ENCODE data around the gene CMTM8.

Gene CMTM8

DNA sequence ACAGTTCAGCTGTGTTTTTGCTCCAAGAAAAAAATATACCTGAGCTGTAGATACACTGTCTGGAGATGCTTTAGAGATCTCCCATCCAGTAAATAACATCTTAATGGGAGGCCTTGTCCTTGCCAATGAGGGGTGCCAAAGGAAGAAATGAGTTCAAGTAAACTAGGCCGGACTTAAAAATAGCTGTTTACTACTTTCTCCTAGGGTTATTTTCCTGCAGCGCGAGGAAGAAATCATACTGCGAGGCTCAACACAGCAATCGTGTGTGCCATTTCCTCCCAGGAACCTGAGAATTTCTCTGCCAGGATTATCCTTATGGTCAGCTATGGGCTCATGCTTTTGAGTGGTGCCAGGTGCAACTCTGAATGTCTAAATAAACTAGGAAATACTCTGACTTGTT lies 71.9 kb downstream of the CMTM8 start:
- TF ChIP-seq, protein P1, sequence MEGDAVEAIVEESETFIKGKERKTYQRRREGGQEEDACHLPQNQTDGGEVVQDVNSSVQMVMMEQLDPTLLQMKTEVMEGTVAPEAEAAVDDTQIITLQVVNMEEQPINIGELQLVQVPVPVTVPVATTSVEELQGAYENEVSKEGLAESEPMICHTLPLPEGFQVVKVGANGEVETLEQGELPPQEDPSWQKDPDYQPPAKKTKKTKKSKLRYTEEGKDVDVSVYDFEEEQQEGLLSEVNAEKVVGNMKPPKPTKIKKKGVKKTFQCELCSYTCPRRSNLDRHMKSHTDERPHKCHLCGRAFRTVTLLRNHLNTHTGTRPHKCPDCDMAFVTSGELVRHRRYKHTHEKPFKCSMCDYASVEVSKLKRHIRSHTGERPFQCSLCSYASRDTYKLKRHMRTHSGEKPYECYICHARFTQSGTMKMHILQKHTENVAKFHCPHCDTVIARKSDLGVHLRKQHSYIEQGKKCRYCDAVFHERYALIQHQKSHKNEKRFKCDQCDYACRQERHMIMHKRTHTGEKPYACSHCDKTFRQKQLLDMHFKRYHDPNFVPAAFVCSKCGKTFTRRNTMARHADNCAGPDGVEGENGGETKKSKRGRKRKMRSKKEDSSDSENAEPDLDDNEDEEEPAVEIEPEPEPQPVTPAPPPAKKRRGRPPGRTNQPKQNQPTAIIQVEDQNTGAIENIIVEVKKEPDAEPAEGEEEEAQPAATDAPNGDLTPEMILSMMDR (IDR thresholded peaks at IDR 0.05; ENCODE audit: insufficient read depth, low read depth, low read length, missing control alignments), result no peak
- DNase-seq (ENCODE audit: low read depth), result no peak

DNA sequence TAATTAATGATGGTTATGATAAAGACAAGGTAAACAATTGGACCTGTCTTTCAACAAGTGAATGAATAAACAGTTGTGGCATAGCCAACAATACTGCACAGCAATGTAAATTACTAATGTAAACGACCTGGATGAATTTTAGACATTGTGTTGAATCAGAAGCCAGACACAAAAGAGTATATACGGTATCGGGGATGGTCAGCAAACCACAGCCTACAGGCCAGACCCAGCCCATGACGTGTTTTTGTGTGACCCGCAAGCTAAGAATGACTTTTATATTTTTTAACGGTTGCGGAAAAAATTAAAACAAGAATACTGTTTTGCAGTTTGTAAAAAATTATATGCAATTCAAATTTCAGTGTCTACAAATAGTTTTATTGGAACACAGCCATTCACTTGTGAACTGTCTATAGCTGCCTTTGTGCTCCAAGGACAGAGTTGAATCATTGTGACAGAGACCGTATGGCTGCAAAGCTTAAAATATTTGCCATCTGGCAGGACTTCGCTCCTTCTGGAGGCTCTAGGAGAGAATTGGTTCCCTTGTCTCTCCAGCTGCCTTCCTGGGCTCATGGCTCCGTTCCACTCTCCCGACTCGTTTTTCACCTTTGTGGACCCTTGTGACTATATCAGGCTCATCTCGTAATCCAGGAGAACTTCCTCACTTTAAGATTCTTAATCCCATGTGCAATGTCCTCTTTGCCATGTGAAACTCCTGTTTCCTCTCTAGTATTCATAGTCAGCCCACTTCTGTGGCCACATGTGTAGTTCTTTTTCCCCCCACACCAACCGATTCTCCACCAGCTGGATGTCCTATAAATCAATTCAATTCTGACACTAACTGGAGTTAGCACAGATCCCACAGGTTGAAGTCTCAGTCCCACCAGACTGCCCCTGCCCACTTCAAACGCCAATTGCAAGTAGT lies 72.7 kb downstream of the CMTM8 start:
- no peak for DNase-seq (ENCODE audit: low read depth)
- TF ChIP-seq, protein P1 (IDR thresholded peaks at IDR 0.05; ENCODE audit: insufficient read depth, low read depth, low read length, missing control alignments), result no peak
- no peak overlapping the region for H3K4me3 ChIP-seq (ENCODE audit: low read depth, low read length)

More for the DNA sequence above, 71.9 kb downstream of the CMTM8 start:
- H3K4me3 ChIP-seq (ENCODE audit: low read depth, low read length), result no peak overlapping the region

DNA sequence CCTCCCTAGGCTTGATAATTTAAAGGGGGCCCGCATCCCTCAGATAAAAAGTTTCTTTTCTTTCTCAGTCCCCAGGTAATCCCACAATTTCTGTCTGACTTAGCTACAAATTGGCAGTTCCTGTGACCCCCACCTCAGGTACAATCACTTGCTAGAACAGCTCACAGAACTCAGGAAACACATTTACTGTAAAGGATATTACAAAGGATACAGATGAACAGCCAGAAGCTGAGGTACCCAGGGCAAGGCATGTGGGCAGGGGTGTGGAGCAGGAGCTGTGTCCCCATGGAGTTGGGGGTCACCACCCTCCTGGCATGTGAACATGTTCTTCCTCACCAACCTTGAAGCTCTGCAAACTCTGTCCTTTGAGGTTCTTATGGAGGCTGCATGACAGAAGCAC lies 73.8 kb downstream of the CMTM8 start:
- TF ChIP-seq, protein P1 (IDR thresholded peaks at IDR 0.05; ENCODE audit: insufficient read depth, low read depth, low read length, missing control alignments), result no peak
- H3K4me3 ChIP-seq (ENCODE audit: low read depth, low read length), result no peak overlapping the region
- DNase-seq (ENCODE audit: low read depth), result no peak

DNA sequence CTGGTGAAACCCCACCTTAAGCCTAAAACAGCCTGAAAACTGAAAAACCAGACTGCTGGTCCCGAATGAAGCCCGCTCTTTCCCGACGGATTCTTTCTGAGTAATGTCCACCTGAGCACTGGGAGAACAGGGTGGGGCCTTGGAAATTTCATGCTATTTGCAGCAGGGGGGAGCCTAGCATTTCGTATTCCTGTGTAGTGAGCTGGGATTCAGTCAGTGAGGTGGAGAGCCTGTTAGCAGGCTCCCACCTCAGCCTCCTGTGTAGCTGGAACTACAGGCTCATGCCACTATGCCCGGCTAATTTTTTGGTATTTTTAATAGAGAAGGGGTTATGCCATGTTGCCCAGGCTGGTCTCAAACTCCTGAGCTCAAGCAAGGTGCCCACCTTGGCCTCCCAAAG lies 74.7 kb downstream of the CMTM8 start:
- no peak overlapping the region for H3K4me3 ChIP-seq (ENCODE audit: low read depth, low read length)
- no peak for DNase-seq (ENCODE audit: low read depth)
- TF ChIP-seq, protein P1 (IDR thresholded peaks at IDR 0.05; ENCODE audit: insufficient read depth, low read depth, low read length, missing control alignments), result no peak

DNA sequence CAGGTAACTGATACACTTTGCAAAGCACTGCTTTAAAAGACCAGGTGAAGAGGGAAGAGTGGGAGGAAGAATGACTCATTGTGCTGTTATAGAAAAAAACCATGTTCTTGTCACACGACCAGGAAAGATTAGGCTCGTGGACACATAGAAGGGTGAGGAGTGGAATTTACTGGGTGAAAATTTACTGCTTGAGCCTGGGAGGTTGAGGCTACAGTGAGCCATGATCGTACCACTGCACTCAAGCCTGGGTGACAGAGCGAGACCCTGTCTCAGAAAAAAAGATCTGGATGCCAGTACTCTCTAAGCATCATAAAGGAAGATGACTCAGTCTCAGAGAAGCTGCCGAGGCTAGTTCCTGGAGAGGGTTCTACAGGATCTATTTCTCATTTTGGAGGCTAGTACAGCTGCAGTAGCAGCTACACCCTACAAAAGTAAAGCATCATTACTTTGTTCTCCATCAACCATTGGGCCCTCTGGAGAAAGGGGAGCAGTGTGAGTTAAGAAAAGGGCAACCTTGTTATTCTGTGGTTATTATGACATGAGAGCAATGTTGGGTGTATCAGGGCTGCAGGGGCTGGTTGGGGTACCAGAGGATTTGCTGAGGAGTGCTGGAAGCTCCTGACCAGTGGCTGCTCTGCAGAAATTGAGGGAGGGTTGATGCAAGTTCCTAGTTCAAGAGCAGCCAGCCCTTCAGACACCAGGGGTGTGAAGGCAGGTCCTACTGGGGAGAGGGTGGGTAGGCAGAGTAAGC lies 75.4 kb downstream of the CMTM8 start:
- DNase-seq (ENCODE audit: low read depth), result no peak
- no peak overlapping the region for H3K4me3 ChIP-seq (ENCODE audit: low read depth, low read length)
- TF ChIP-seq, protein P1 (IDR thresholded peaks at IDR 0.05; ENCODE audit: insufficient read depth, low read depth, low read length, missing control alignments), result no peak

DNA sequence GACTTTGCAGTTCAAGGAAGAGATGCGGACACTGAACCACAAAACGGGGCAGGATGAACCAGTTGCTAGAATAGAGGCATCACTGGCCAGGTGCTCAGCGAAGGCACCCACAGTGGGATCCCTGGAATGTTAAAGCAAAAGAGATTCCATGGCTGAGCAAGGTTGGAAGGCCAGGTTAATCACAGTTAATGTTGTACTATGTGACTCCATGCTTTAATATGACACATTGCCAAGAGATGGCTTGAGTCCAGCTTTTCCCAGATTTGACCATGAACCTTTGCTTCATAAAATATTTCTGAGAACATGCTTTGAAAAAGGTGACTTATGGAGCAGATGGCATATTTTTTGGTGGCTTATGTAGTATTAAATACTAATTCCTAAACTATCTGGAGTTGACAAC lies 77.0 kb downstream of the CMTM8 start:
- no peak overlapping the region for H3K4me3 ChIP-seq (ENCODE audit: low read depth, low read length)
- no peak for DNase-seq (ENCODE audit: low read depth)
- TF ChIP-seq, protein P1 (IDR thresholded peaks at IDR 0.05; ENCODE audit: insufficient read depth, low read depth, low read length, missing control alignments), result no peak

All from GM12865 (cell line).